ENCODE data around the gene PHF2. TPM values are rescaled to one million over a fixed set of nuclear protein-coding genes. Genes with fewer than 3 reads are reported as not detected.
"Not testable (repeated sequence)": the region's sequence is repeated elsewhere in the genome, so short reads cannot be mapped to it uniquely, and the experiment has no call there.

The PHF2 gene
- total and polyA plus RNA-seq, 9 of the 15 experiments (the other 6 are each of a cell fraction or from before 2014, with no cell fraction given): 0.37 to 14.4 (median 8.1) TPM

- Histone ChIP-seq H4K20me1 (replicated peaks; ENCODE audit: control insufficient read depth, insufficient read depth, low read length) (peaks cover 13% of the 10 kb centered on the region), H3K4me3 (no peak overlapping the region), H3K36me3 (ENCODE audit: control insufficient read depth, insufficient read depth, low read length) (peaks cover 10% of the 10 kb centered on the region; the same call in 1 of the 3 replicates), H3K4me1 (replicated peaks in 1 of 2; ENCODE audit: control insufficient read depth in 2 of 2, insufficient read depth in 2 of 2, low read length in 2 of 2) (peaks cover 7 to 27% of the 10 kb centered on the region in 2 experiments; a peak in 4 of 5 replicates), H3K27me3 (ENCODE audit: control insufficient read depth in 2 of 2, insufficient read depth in 2 of 2, low read length in 2 of 2) (no peaks in the 10 kb centered on the region), H2AFZ (ENCODE audit: low read depth, low read length) (no peak overlapping the region), H3K9me3 (replicated peaks; ENCODE audit: control insufficient read depth, insufficient read depth, low read depth, low read length) (no peaks in the 10 kb centered on the region), H3K9ac (ENCODE audit: insufficient read depth in 1 of 2, low read depth in 2 of 2, low read length in 2 of 2) (no peak overlapping the region), H3K9me1 (ENCODE audit: control insufficient read depth, insufficient read depth, low read length) (no peaks in the 10 kb centered on the region), H3K79me2 (ENCODE audit: control insufficient read depth, insufficient read depth, low read length) (no peaks in the 10 kb centered on the region), H3K27ac (ENCODE audit: extremely low read depth, low read depth, low read length) (no peak overlapping the region), H3K4me2 (ENCODE audit: insufficient read depth, low read length) (no peak overlapping the region)
- in situ Hi-C loops (cut with MboI): no loop called here
- CTCF ChIA-PET (ENCODE audit: low intra/inter-chr PET ratio): no interaction called here
- BruUV-seq (replicated peaks): no TSS peak
- intact Hi-C loops (cut with micrococcal nuclease): no loop called here
- POLR2A ChIA-PET: interaction anchor here (0.8 kb wide), 1 partner anchor 13 kb away, joined by 3 read pairs; no protein-coding TSS in a partner anchor
- no CpG with 5 or more reads among the region's 2 CpGs for WGBS (ENCODE audit: insufficient coverage, low coverage, missing lambda C conversion rate)
- DNase-seq (ENCODE audit: extremely low read depth in 1 of 4, low spot score in 3 of 4) (no peak), ATAC-seq (no peak), FAIRE-seq (no peak)
- 0 out of 2 replicates have a peak, but pooled peaks have one; percentile 6 for TF ChIP-seq CBFA2T2 (conservative IDR thresholded peaks at IDR 0.05)
- no peak for TF ChIP-seq SUPT5H (IDR thresholded peaks at IDR 0.05)
Measured at GRCh38 chr9:93671020-93671338, 94.6 kb downstream of the PHF2 start.

- in situ Hi-C loops (cut with MboI): not testable (repeated sequence)
- 59% methylated on average over 2 of the region's 2 CpGs for WGBS (ENCODE audit: insufficient coverage, low coverage, missing lambda C conversion rate)
Measured at GRCh38 chr9:93672330-93673020, 96.1 kb downstream of the PHF2 start.

More at GRCh38 chr9:93672330-93673020, 96.1 kb downstream of the PHF2 start:
- H3K27ac ChIP-seq (ENCODE audit: extremely low read depth, low read depth, low read length); CTCF ChIA-PET (ENCODE audit: low intra/inter-chr PET ratio); H3K9ac ChIP-seq (ENCODE audit: insufficient read depth in 1 of 2, low read depth in 2 of 2, low read length in 2 of 2); H3K4me2 ChIP-seq (ENCODE audit: insufficient read depth, low read length); H2AFZ ChIP-seq (ENCODE audit: low read depth, low read length); FAIRE-seq; ATAC-seq; H3K79me2 ChIP-seq (ENCODE audit: control insufficient read depth, insufficient read depth, low read length); DNase-seq (ENCODE audit: extremely low read depth in 1 of 4, low spot score in 3 of 4); H3K9me1 ChIP-seq (ENCODE audit: control insufficient read depth, insufficient read depth, low read length); H3K27me3 ChIP-seq (ENCODE audit: control insufficient read depth in 2 of 2, insufficient read depth in 2 of 2, low read length in 2 of 2); H3K9me3 ChIP-seq (replicated peaks; ENCODE audit: control insufficient read depth, insufficient read depth, low read depth, low read length); BruUV-seq (replicated peaks); POLR2A ChIA-PET; intact Hi-C loops (cut with micrococcal nuclease); H3K4me3 ChIP-seq: not testable (repeated sequence)
- peaks cover 7 to 22% of the 10 kb centered on the region in 2 experiments; a peak in 4 of 5 replicates for H3K4me1 ChIP-seq (replicated peaks in 1 of 2; ENCODE audit: control insufficient read depth in 2 of 2, insufficient read depth in 2 of 2, low read length in 2 of 2)
- TF ChIP-seq ZEB2 (IDR thresholded peaks at IDR 0.05): peak; percentile 75
- peaks cover 14% of the 10 kb centered on the region; the same call in 1 of the 3 replicates for H3K36me3 ChIP-seq (ENCODE audit: control insufficient read depth, insufficient read depth, low read length)
- H4K20me1 ChIP-seq (replicated peaks; ENCODE audit: control insufficient read depth, insufficient read depth, low read length): peaks cover 13% of the 10 kb centered on the region
